WTC11 (cell line): ENCODE measurements around the gene ELK3. TPM values are rescaled to one million over a fixed set of nuclear protein-coding genes. Genes with fewer than 3 reads are reported as not detected.

Experiments
- ATAC-seq: fragments of 200-7000 bp; cut with Tn5 transposase; 2 replicates; pipeline ENCODE4 v1.10.0; 2021; ENCODE audit warnings: mild to moderate bottlenecking, moderate library complexity
- CTCF ChIA-PET: fragments of 300-600 bp; sonication (Branson Sonifier 250); formaldehyde crosslinking; loops from one replicate; lab custom pipeline; 2021; ENCODE audit warnings: antibody characterized with exemption; lab: Charles Lee
- POLR2A ChIA-PET: fragments of 350-600 bp; sonication (Branson Sonifier 250); formaldehyde crosslinking; loops from one replicate; lab custom pipeline; 2021; ENCODE audit warnings: antibody characterized with exemption; lab: Charles Lee
- DNase-seq: peaks from one replicate; pipeline ENCODE4 v3.0.0; 2021; ENCODE audit warnings: low spot score
- H3K27ac Mint-ChIP-seq: 2 replicates; pipeline ENCODE4 v1.8.0; 2021; ENCODE audit warnings: mixed read lengths
- H3K27me3 Mint-ChIP-seq: 2 replicates; pipeline ENCODE4 v1.8.0; 2021; ENCODE audit warnings: low read depth, mild to moderate bottlenecking, moderate library complexity, mixed read lengths
- H3K36me3 Mint-ChIP-seq: 2 replicates; pipeline ENCODE4 v1.8.0; 2021; ENCODE audit warnings: mixed read lengths
- H3K4me1 Mint-ChIP-seq: 2 replicates; pipeline ENCODE4 v1.8.0; 2022; ENCODE audit warnings: mixed read lengths
- H3K4me3 Mint-ChIP-seq: 2 replicates; pipeline ENCODE4 v1.8.0; 2021; ENCODE audit warnings: mild to moderate bottlenecking, moderate library complexity, mixed read lengths
- H3K9me3 Mint-ChIP-seq: 2 replicates; pipeline ENCODE4 v1.8.0; 2021; ENCODE audit warnings: mixed read lengths
- AFF4 ChIP-seq: sonication (generic); formaldehyde crosslinking; IDR thresholded peaks from 2 replicates; pipeline ENCODE4 v1.8.1; 2023; ENCODE audit warnings: mild to moderate bottlenecking, missing genetic modification reagents, borderline replicate concordance
- ATF6 ChIP-seq: sonication (generic); formaldehyde crosslinking; IDR thresholded peaks from 2 replicates; pipeline ENCODE4 v1.8.1; 2023; ENCODE audit warnings: mild to moderate bottlenecking, missing genetic modification reagents
- CTCF ChIP-seq: fragments of 200-600 bp; IDR thresholded peaks from 2 replicates; pipeline ENCODE4 v1.8.0; 2022; ENCODE audit warnings: antibody characterized with exemption
- ETV6 ChIP-seq: sonication (generic); formaldehyde crosslinking; IDR thresholded peaks from 2 replicates; pipeline ENCODE4 v1.8.1; 2022; ENCODE audit warnings: mild to moderate bottlenecking, missing genetic modification reagents
- FOXP4 ChIP-seq: sonication (generic); formaldehyde crosslinking; IDR thresholded peaks from 2 replicates; pipeline ENCODE4 v1.8.0; 2022; ENCODE audit warnings: mild to moderate bottlenecking, missing genetic modification reagents
- NFYB ChIP-seq: sonication (generic); formaldehyde crosslinking; conservative IDR thresholded peaks from 2 replicates; pipeline ENCODE4 v1.8.0; 2022; ENCODE audit warnings: low read depth, missing genetic modification reagents
- RELA ChIP-seq: sonication (generic); formaldehyde crosslinking; IDR thresholded peaks from 2 replicates; pipeline ENCODE4 v1.8.1; 2022; ENCODE audit warnings: missing genetic modification reagents, mild to moderate bottlenecking, borderline replicate concordance
- ZNF121 ChIP-seq: sonication (generic); formaldehyde crosslinking; IDR thresholded peaks from 2 replicates; pipeline ENCODE4 v1.8.0; 2023; ENCODE audit warnings: missing genetic modification reagents
- ZNF138 ChIP-seq: sonication (generic); formaldehyde crosslinking; conservative IDR thresholded peaks from 2 replicates; pipeline ENCODE4 v1.8.1; 2022; ENCODE audit warnings: mild to moderate bottlenecking, moderate library complexity, missing genetic modification reagents
- ZNF232 ChIP-seq: sonication (generic); formaldehyde crosslinking; IDR thresholded peaks from 2 replicates; pipeline ENCODE4 v1.8.0; 2022; ENCODE audit warnings: mild to moderate bottlenecking, missing genetic modification reagents
- total RNA-seq: library from RNA; stranded (reverse); gene quantifications from 3 replicates; pipeline ENCODE4 v1.2.3, GENCODE V29; 2021
- TF ChIP-seq, protein P1 (sequence below): sonication (generic); formaldehyde crosslinking; IDR thresholded peaks from 2 replicates; pipeline ENCODE4 v1.8.0; 2023; ENCODE audit warnings: mild to moderate bottlenecking, missing genetic modification reagents
- TF ChIP-seq, protein P2 (sequence below): fragments of 250-450 bp; sonication (Bioruptor Pico); IDR thresholded peaks from 2 replicates; pipeline ENCODE4 v1.9.0; 2021; ENCODE audit warnings: moderate library complexity, mild to moderate bottlenecking, inconsistent platforms, borderline replicate concordance
- TF ChIP-seq, protein P3 (sequence below): fragments of 250-450 bp; sonication (Bioruptor Pico); IDR thresholded peaks from 2 replicates; pipeline ENCODE4 v1.8.0; 2021; ENCODE audit warnings: mild to moderate bottlenecking

ELK3 gene
- total RNA-seq, 1 experiment from 2014 or later = 16.5 TPM

- Mint-ChIP-seq H3K9me3 (no peaks in the 10 kb centered on the region), H3K27ac (no peak overlapping the region), H3K4me3 (no peak overlapping the region), H3K4me1 (peaks cover 15% of the 10 kb centered on the region), H3K27me3 (no peaks in the 10 kb centered on the region), H3K36me3 (peaks cover 9% of the 10 kb centered on the region)
- TF ChIP-seq ETV6 (no peak), ZNF232 (CRISPR knock-in tag) (no peak), ZNF138 (no peak), CTCF (no peak), NFYB (no peak), AFF4 (no peak), ATF6 (CRISPR knock-in tag) (no peak), RELA (no peak), ZNF121 (CRISPR knock-in tag) (no peak), FOXP4 (CRISPR knock-in tag) (no peak)
- TF ChIP-seq, protein P1, sequence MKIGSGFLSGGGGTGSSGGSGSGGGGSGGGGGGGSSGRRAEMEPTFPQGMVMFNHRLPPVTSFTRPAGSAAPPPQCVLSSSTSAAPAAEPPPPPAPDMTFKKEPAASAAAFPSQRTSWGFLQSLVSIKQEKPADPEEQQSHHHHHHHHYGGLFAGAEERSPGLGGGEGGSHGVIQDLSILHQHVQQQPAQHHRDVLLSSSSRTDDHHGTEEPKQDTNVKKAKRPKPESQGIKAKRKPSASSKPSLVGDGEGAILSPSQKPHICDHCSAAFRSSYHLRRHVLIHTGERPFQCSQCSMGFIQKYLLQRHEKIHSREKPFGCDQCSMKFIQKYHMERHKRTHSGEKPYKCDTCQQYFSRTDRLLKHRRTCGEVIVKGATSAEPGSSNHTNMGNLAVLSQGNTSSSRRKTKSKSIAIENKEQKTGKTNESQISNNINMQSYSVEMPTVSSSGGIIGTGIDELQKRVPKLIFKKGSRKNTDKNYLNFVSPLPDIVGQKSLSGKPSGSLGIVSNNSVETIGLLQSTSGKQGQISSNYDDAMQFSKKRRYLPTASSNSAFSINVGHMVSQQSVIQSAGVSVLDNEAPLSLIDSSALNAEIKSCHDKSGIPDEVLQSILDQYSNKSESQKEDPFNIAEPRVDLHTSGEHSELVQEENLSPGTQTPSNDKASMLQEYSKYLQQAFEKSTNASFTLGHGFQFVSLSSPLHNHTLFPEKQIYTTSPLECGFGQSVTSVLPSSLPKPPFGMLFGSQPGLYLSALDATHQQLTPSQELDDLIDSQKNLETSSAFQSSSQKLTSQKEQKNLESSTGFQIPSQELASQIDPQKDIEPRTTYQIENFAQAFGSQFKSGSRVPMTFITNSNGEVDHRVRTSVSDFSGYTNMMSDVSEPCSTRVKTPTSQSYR (CRISPR knock-in tag) = no peak
- TF ChIP-seq, protein P2, sequence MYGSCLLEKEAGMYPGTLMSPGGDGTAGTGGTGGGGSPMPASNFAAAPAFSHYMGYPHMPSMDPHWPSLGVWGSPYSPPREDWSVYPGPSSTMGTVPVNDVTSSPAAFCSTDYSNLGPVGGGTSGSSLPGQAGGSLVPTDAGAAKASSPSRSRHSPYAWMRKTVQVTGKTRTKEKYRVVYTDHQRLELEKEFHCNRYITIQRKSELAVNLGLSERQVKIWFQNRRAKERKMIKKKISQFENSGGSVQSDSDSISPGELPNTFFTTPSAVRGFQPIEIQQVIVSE (CRISPR knock-in tag) = no peak
- TF ChIP-seq, protein P3, sequence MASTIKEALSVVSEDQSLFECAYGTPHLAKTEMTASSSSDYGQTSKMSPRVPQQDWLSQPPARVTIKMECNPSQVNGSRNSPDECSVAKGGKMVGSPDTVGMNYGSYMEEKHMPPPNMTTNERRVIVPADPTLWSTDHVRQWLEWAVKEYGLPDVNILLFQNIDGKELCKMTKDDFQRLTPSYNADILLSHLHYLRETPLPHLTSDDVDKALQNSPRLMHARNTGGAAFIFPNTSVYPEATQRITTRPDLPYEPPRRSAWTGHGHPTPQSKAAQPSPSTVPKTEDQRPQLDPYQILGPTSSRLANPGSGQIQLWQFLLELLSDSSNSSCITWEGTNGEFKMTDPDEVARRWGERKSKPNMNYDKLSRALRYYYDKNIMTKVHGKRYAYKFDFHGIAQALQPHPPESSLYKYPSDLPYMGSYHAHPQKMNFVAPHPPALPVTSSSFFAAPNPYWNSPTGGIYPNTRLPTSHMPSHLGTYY (CRISPR knock-in tag) = no peak
- ChIA-PET CTCF (interaction anchor here (0.7 to 1.4 kb wide), 2 partner anchors 71 to 188 kb away, joined by 3 to 4 read pairs; partner anchors contain the start of gene CFAP54), POLR2A (interaction anchor here (0.6 kb wide), 1 partner anchor 109 kb away, joined by 3 read pairs; no protein-coding TSS in a partner anchor)
- ATAC-seq = no peak
- DNase-seq = no peak
Observed at GRCh38 chr12:96301732-96302131, 107.6 kb downstream of the ELK3 start.
